Thymus (tissue), 11 donors: ENCODE data around the gene ZNF778. TPM values are rescaled to one million over a fixed set of nuclear protein-coding genes. Genes with fewer than 3 reads are reported as not detected.

Source experiments
- DNase-seq, 9 donors: peaks; one replicate each; pipeline ENCODE4 v3.0.0-alpha.2; 2013; ENCODE audit warnings: low spot score in 9 of 9, low read depth in 6 of 9, missing footprints in 1 of 9
- H3K27ac ChIP-seq, 2 donors: one replicate each; pipeline ENCODE4 v1.5.1; 2013; ENCODE audit warnings: control low read depth in 1 of 2, low read depth in 1 of 2, low read length in 1 of 2, mild to moderate bottlenecking in 1 of 2, moderate library complexity in 1 of 2
- H3K27me3 ChIP-seq, 2 donors: one replicate each; pipeline ENCODE4 v1.5.1; 2013; ENCODE audit warnings: low read length in 1 of 2; ENCODE audit not compliant: control insufficient read depth in 2 of 2, insufficient read depth in 1 of 2
- H3K36me3 ChIP-seq, 2 donors: one replicate each; pipeline ENCODE4 v1.5.1; 2013; ENCODE audit warnings: low read length in 1 of 2, mild to moderate bottlenecking in 1 of 2, moderate library complexity in 1 of 2; ENCODE audit not compliant: control insufficient read depth in 2 of 2, insufficient read depth in 2 of 2
- H3K4me1 ChIP-seq, 2 donors: one replicate each; pipeline ENCODE4 v1.5.1; 2013; ENCODE audit warnings: low read length in 2 of 2; ENCODE audit not compliant: control insufficient read depth in 2 of 2, insufficient read depth in 2 of 2
- H3K4me3 ChIP-seq, 2 donors: one replicate each; pipeline ENCODE4 v1.5.1; 2013; ENCODE audit warnings: low read length in 2 of 2, control low read depth in 1 of 2, mild to moderate bottlenecking in 1 of 2
- H3K9me3 ChIP-seq, 2 donors: one replicate each; pipeline ENCODE4 v1.5.1; 2013; ENCODE audit warnings: low read length in 1 of 2, mild to moderate bottlenecking in 1 of 2; ENCODE audit not compliant: control insufficient read depth in 2 of 2, insufficient read depth in 1 of 2
- WGBS: extraction: QIAGEN DNeasy Blood & Tissue Kit; methylation state at CpG from one replicate; pipeline ENCODE4 v1.1.7; 2013; 5-methylcytosine and 5-hydroxymethylcytosine counted together
- polyA plus RNA-seq: library from polyadenylated mRNA; stranded (reverse); fragments of 200-250 nt; gene quantifications from one replicate; pipeline ENCODE4 v1.2.3, GENCODE V29; 2013
- total RNA-seq: library from RNA; stranded (reverse); fragments of 120-200 nt; gene quantifications from one replicate; pipeline ENCODE4 v1.2.4, GENCODE V29; 2013
- donor health status: healthy.

Gene ZNF778
- total and polyA plus RNA-seq, 2 donors = 2.4 to 2.9 TPM

DNA sequence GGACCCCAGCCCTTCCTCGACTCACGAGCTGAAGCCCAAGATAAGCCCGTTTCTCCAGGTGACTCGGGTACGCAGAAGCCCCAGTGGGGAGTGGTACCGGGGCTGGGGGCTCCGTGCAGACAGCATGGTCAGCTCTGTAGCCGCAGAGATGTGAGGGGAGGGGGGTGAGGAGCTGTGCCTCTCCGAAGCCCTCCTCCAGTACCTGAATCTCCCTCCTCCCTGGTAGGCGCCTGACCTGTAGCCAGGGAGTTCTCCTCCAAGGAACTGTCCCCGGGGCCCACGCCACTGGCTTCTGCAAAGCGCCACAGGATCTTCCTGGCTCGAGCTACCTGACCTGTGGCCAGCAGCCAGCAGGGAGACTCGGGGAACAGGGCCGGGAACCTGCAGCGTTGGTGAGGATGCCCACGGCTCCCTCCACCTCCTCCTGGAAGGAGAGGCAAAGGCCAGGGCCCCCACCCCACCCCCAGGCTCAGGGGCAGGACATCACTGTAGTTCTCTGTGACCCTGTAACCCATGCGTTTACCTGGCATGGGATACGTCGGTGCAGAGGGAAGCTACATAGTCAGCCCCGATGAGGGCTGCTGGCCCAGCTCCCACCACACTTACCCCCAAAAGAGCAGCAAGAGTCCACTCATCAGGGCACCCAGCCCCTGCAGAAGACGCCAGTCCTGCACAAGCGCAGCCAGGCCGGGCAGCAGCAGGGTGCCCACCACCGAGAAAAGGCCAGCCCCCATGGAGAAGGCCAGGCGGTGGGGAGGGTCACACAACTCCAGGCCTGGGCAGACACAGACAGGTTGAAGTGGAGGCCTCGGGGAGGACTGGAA is 18.9 kb upstream of the ZNF778 start:
- peaks cover 0 to 7% of the 10 kb centered on the region in 2 donors for H3K4me1 ChIP-seq
- H3K27ac ChIP-seq = no peak overlapping the region
- WGBS = 95% methylated on average over 28 of the region's 28 CpGs
- peaks cover 0 to 4% of the 10 kb centered on the region in 2 donors for H3K9me3 ChIP-seq
- peaks cover 52 to 85% of the 10 kb centered on the region in 2 donors for H3K27me3 ChIP-seq
- DNase-seq = no peak
- H3K36me3 ChIP-seq = no peaks in the 10 kb centered on the region
- H3K4me3 ChIP-seq = no peak overlapping the region

GRCh38 chr16:89199241-89200123 is 18.0 kb upstream of the ZNF778 start:
- Histone ChIP-seq H3K36me3 (no peaks in the 10 kb centered on the region), H3K4me1 (peaks cover 0 to 7% of the 10 kb centered on the region in 2 donors), H3K4me3 (no peak overlapping the region), H3K9me3 (peaks cover 0 to 4% of the 10 kb centered on the region in 2 donors), H3K27ac (no peak overlapping the region), H3K27me3 (peaks cover 54 to 85% of the 10 kb centered on the region in 2 donors)
- WGBS = 93% methylated on average over 22 of the region's 22 CpGs
- no peak for DNase-seq

DNA sequence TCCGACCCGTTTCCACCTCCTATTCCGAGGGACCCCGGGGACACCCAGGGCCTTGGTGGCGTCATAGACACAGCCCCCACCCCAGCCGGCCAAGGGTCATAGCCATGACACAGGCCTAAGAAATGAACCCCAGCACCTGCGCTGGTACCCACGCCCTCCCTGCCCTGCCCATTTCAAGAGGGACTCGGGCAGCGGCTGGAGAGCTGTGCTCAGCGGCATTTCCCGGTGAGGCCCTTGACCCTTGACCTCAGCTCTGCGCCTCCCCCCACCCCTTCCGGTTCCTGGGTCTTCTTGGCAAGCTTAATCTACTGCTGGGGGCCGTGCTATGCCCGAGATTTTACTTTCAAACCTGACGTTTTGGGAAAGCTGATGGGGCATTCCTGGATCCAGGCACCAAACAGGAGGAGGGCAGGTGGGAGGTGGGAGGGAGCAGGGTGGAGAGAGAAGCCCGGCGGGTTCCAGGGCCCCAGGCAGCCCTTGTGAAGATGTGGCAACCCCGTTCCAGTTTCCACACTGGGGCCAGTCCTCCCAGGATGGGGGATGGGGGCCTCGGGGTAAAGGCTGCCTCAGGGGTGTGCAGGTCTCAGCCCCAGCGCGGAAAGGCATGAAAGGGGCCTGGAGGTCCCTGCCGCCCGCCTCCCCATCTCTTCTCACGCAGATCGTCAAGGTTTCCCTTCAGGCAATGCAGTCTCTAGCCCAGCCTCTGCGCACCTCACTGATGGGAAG is 17.2 kb upstream of the ZNF778 start, which contains the start of gene SLC22A31:
Gene SLC22A31 (minus strand): TSS at position 414 of the 726 bp plus-strand sequence. CDS start 36 bp downstream, at position 378.
- DNase-seq = no peak
- peaks cover 0 to 4% of the 10 kb centered on the region in 2 donors for H3K9me3 ChIP-seq
- peaks cover 0 to 7% of the 10 kb centered on the region in 2 donors for H3K4me1 ChIP-seq
- no peaks in the 10 kb centered on the region for H3K36me3 ChIP-seq
- peaks cover 54 to 85% of the 10 kb centered on the region in 2 donors for H3K27me3 ChIP-seq
- no peak within 1 kb of the TSS for H3K27ac ChIP-seq
- 34% methylated on average over 28 of the region's 28 CpGs for WGBS
- peak within 1 kb of the TSS in 1 of 2 donors; percentile 31 for H3K4me3 ChIP-seq

DNA sequence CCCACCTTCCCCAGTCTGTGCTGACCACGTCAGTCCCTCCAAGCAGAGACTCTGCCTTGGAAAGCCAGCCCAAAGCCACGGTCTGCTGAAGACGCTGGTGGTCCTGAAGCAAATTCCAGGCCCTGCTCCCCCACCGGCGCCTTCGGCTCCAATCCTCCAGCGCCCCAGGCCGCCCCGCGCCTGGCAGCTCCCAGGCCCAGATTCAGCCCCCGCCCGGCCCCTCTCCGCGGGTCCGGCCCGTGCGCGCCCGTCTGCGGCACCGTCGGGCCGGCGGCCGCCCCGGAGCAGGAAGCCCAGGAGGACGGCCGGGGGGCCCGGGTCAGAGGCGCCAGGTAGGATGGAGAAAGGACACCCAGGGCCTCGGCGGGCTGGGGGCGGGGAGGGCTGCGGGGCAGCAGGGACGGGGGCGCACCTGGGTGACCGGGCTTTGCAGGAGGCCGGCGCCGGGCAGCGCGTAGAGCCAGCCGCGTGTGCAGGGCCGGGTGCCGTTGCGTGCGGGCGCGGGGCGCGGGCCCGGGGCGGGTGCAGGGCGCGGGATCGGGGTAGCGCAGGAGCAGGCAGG is 16.6 kb upstream of the ZNF778 start:
- Histone ChIP-seq H3K4me3 (peak overlapping the region in 1 of 2 donors; percentile 31), H3K36me3 (no peaks in the 10 kb centered on the region), H3K27me3 (peaks cover 54 to 80% of the 10 kb centered on the region in 2 donors), H3K27ac (no peak overlapping the region), H3K9me3 (peaks cover 0 to 4% of the 10 kb centered on the region in 2 donors), H3K4me1 (peaks cover 0 to 7% of the 10 kb centered on the region in 2 donors)
- DNase-seq = no peak
- 5% methylated on average over 58 of the region's 58 CpGs for WGBS

GRCh38 chr16:89201439-89202377 is 15.8 kb upstream of the ZNF778 start:
- DNase-seq = peak in 5 of 9 donors; percentile 23 to 61 (median 50)
- Histone ChIP-seq H3K36me3 (no peaks in the 10 kb centered on the region), H3K4me3 (peak overlapping the region in 1 of 2 donors; percentile 31), H3K9me3 (peaks cover 0 to 4% of the 10 kb centered on the region in 2 donors), H3K27ac (no peak overlapping the region), H3K27me3 (peaks cover 54 to 82% of the 10 kb centered on the region in 2 donors), H3K4me1 (peaks cover 0 to 7% of the 10 kb centered on the region in 2 donors)
- WGBS = 2% methylated on average over 111 of the region's 111 CpGs

DNA sequence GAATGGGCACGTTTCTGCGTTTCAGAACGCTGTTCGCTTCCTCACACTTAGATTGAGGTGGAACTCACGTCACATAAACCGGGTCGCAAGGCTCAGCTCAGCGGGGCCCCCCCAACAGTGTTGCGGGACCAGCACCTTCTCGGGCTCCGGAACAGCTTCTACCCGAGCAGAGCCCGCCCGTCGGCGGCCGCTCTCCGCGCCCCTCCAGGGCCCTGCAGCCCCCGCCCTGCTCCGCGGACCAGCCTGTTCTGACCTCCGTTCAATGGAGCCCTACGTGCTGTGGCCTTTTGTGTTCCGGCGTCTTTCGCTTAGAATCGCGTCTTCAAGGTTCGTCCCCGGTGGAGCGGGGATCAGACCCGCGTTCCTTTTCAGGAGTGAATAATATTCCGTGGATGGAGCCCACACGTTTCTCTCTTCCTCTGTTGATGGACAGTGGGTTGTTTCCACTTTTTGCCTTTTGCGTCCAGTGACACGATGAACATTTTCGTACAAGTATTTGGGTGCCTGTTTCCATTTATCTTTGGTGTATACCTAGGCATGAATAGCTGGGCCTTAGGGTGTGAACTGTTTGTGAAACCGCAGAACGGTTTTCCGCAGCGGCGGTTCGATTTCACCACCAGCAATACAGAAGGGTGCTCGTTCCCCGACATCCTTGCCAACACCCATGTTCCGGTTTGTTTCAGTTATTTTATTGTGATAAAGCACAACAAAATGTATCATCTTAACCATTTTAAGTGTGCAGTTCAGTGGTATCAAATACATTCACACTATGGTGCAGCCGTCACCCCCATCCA is 14.9 kb upstream of the ZNF778 start:
- DNase-seq = no peak
- WGBS = 54% methylated on average over 49 of the region's 49 CpGs
- Histone ChIP-seq H3K27me3 (peaks cover 54 to 82% of the 10 kb centered on the region in 2 donors), H3K27ac (no peak overlapping the region), H3K4me1 (peaks cover 0 to 7% of the 10 kb centered on the region in 2 donors), H3K4me3 (no peak overlapping the region), H3K9me3 (peaks cover 0 to 4% of the 10 kb centered on the region in 2 donors), H3K36me3 (no peaks in the 10 kb centered on the region)

- H3K4me1 ChIP-seq = no peaks in the 10 kb centered on the region
- no peak for DNase-seq
- H3K36me3 ChIP-seq = no peaks in the 10 kb centered on the region
- no peaks in the 10 kb centered on the region for H3K9me3 ChIP-seq
- H3K27me3 ChIP-seq = peaks cover 9 to 58% of the 10 kb centered on the region in 2 donors
- no peak overlapping the region for H3K4me3 ChIP-seq
- WGBS = 99% methylated on average over 4 of the region's 4 CpGs
- H3K27ac ChIP-seq = no peak overlapping the region
These were observed 9.5 kb upstream of the ZNF778 start for GRCh38 chr16:89207993-89208392.
